H54 (cell line): ENCODE results near the gene SARDH.

ENCODE experiments used
- DNase-seq: peaks from one replicate; pipeline ENCODE4 v3.0.0; 2011; ENCODE audit warnings: low spot score, mixed read lengths; ENCODE audit not compliant: insufficient read length
- FAIRE-seq: peaks from 3 replicates; lab custom pipeline; 2011; peaks lifted over from hg19 to GRCh38; lab: Jason Lieb, UNC
- POLR2A ChIP-seq: IDR thresholded peaks from 2 replicates; pipeline ENCODE4 v1.6.1; 2011; ENCODE audit warnings: low read depth, mild to moderate bottlenecking, low read length

Gene SARDH

GRCh38 chr9:133729617-133730281, 8.4 kb downstream of the SARDH start:
- FAIRE-seq (no peak), DNase-seq (no peak)
- TF ChIP-seq POLR2A = no peak

GRCh38 chr9:133728856-133729616, 9.1 kb downstream of the SARDH start:
- FAIRE-seq = no peak
- DNase-seq = no peak
- no peak for TF ChIP-seq POLR2A

GRCh38 chr9:133727876-133728441, 10.2 kb downstream of the SARDH start:
- TF ChIP-seq POLR2A = no peak
- FAIRE-seq (no peak), DNase-seq (no peak)

GRCh38 chr9:133727277-133727875, 10.8 kb downstream of the SARDH start:
- TF ChIP-seq POLR2A = no peak
- FAIRE-seq = no peak

GRCh38 chr9:133726401-133727276, 11.5 kb downstream of the SARDH start:
- DNase-seq (no peak), FAIRE-seq (peak; percentile 57)
- TF ChIP-seq POLR2A = no peak

More at GRCh38 chr9:133727277-133727875, 10.8 kb downstream of the SARDH start:
- no peak for DNase-seq

GRCh38 chr9:133725886-133726285, 12.3 kb downstream of the SARDH start:
- DNase-seq (no peak), FAIRE-seq (no peak)
- no peak for TF ChIP-seq POLR2A

- TF ChIP-seq POLR2A = no peak
- no peak for FAIRE-seq
- no peak for DNase-seq
These were observed 19.4 kb downstream of the SARDH start for GRCh38 chr9:133718563-133719315.

- FAIRE-seq = no peak
- TF ChIP-seq POLR2A = no peak
These were observed 20.8 kb downstream of the SARDH start for GRCh38 chr9:133717113-133718031.

GRCh38 chr9:133716564-133717112, 21.5 kb downstream of the SARDH start:
- no peak for TF ChIP-seq POLR2A
- FAIRE-seq = no peak
- no peak for DNase-seq

More at GRCh38 chr9:133717113-133718031, 20.8 kb downstream of the SARDH start:
- no peak for DNase-seq

GRCh38 chr9:133715866-133716563, 22.1 kb downstream of the SARDH start:
- no peak for FAIRE-seq
- no peak for DNase-seq
- TF ChIP-seq POLR2A = peak; percentile 20; the same call in 1 of the 2 replicates
